Caki2 (cell line): ENCODE measurements around the gene TSPAN4. TPM values are rescaled to one million over a fixed set of nuclear protein-coding genes. Genes with fewer than 3 reads are reported as not detected.

Experiments used
- DNase-seq: peaks from one replicate; pipeline ENCODE4 v3.0.0-alpha.2; 2015; ENCODE audit warnings: low read depth
- in situ Hi-C: cut with HindIII; loops from 2 replicates; pipeline ENCODE4 v1.10.0; 2016; ENCODE audit warnings: low sequenced_read_pairs, low pct_unique_long_range_greater_than_20kb, mixed read lengths
- total RNA-seq: library from RNA; depleted of rRNA; stranded (reverse); fragments of >200 nt; shearing (Covaris generic); gene quantifications from 2 replicates; pipeline ENCODE4 v1.2.3, GENCODE V29; 2014; ENCODE audit warnings: low replicate concordance; rRNA removed

The TSPAN4 gene
- 250 and 324 TPM in 2 replicates for total RNA-seq

DNA sequence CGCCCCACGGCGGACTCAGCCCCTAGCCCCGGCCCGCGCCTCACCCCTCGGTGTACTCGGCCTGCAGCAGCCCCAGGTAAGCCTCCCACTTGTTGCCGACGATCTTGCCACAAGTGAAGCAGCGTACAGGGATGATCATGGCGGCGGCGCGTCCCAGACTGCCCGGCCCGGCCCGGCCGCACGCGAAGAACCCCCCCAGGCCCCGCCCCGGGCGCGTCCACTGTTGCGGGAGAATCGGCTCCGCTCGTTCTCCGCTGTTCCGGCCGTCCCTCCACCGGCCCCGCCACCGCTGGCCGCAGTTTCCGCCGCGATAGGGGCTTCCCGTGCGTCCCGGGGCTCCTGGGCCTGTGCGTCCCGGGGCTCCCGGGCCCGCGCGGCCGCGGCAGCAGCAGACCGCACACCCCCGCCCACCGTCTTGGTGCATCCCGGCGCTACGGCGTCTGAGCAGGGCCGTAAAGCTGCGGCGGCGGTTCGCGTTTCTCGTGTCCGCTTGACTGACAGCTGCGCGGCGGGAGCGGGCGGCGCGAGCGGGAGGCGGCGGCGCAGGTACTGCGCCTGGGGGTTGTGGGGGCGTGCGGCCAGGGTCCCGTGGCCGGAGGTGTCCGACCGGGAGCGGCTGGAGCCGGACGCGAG is at the start of gene TSPAN4, which contains the start of gene POLR2L:
Gene TSPAN4 (plus strand): TSS at position 483 of the 633 bp plus-strand sequence. CDS start 7,453 bp downstream, outside the sequence.
Gene POLR2L (minus strand): TSS at position 160 of the 633 bp plus-strand sequence. CDS start 21 bp downstream, at position 139.
- DNase-seq: peak; percentile 82
- in situ Hi-C loops: no loop called here

- in situ Hi-C loops: no loop called here
- DNase-seq: no peak
These were observed 49.8 kb upstream of the TSPAN4 start for GRCh38 chr11:792873-793272.

GRCh38 chr11:793556-793955 is 49.1 kb upstream of the TSPAN4 start:
- DNase-seq: no peak
- in situ Hi-C loops: no loop called here

- in situ Hi-C loops: no loop called here
- DNase-seq: no peak
These were observed 48.5 kb upstream of the TSPAN4 start for GRCh38 chr11:794013-794765.

- DNase-seq: no peak
- in situ Hi-C loops: no loop called here
These were observed 47.7 kb upstream of the TSPAN4 start for GRCh38 chr11:794766-795633.

DNA sequence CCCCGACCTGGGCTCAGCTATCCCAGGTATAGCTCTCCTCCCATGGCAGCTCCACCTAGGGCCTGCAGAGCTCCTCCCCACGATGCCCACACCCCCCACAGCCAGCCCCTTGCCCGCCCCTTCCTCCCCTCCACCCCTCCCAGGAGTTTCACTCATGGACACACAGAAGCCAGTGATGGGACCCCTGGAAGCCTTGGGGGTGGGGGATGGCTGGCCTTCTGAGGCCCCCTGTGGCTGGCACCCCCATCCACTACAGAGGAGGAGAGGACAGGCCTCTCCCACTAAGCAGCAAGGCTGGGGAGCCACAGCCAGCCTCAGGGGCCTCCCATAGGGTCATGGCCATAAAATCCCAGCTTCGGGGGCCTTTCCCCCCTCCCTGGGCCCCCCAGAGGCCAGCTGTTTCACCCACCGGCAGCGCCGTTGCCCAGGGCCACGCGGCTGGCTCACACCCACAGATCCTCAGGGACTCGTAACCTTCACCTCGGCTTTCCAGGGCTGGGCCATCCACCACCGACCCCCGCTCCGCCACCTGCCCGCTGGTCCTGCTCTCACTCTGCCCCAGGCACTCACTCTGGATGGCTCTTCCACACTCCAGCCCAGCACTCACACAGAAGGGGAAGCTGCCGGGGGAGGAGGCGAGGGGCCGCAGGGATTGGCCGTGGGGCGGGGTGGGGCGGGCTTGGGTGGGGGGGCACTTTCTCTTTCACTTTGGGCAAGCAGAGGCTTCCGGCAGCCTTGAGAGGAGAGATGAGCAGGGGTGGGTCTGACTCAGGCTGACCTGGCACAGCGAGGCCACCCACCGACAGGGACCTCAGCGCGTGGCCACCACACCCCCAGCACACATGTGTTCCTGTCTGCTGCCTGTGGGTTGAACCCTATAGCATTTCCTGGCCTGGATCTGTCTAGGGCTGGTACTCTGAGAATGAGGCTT is 46.8 kb upstream of the TSPAN4 start:
- in situ Hi-C loops: no loop called here
- DNase-seq: peak; percentile 72

DNA sequence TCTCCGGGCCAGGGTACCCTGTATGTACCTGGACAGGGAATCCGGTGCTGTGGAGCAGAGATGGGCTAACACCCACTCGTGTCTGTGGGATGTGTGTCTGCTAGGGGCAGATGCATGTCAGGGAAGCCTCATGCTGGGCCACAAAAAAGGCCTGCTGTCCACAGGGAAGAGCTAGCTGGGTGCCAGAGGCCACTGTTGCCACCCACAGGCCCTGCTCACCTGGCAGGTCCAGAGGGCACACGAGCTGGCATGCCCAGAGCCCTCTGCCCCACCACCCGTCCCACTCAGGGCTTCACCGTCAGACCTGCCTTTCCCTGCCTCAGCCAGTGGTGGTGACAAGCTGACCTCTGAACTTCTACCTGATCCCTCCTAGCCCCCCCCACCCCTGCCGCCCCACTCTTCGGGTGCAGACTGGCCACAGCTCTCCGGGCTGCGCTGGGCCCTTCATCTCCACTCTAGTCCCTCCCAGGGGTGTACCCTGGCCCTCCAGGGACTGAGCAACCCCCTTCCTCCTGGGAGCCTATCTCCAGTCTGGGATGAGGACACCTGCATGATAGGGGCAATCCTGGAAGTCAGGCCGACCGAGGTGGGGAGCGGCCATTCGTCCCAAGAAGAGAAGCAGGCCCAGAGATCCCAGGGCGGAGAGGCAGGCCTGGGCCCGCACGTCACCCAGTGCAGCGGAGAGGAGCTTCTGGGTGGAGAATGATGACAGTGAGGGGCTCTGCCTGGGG is 45.9 kb upstream of the TSPAN4 start:
- in situ Hi-C loops: no loop called here
- DNase-seq: no peak

DNA sequence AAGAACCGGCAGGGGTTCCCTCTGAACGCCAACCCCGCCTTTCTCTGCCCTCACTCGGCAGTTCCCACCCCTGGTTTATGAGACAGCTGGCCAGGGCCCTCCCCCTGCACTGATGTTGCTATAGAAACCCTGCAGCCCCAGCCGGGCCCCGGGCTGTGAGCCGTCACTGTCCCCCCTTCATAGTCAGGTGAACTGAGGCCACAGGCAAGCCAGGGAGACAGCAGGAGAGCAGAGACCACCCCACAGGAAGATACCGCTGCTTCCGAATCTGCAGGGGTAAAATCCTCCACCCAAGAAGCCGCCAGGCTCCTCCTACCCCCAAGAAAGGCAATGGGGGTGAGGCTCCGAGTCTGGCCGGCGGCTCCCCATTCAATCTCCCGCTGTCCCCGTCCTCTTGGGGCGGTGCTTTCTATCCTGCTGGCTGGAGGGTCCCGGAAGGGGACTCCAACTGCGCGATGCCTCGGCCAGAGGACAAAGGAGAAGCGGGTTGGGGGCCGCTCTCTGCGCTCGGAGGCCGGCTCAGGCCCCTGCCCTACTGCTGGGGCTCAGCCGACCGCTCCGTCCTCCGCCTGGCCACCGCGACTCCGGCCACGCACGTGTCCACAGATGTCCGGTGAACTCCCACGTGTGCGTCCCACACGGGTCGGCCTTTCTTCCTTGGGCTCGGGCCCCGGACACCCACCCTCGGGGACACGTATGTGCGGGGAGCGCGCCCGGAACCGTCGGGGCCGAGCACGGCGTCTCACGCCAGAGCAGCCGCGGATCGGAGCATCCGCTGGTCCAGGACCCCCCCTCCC is 45.2 kb upstream of the TSPAN4 start:
- DNase-seq: peak; percentile 81
- in situ Hi-C loops: no loop called here

- DNase-seq: peak; percentile 72
- in situ Hi-C loops: no loop called here
These were observed 44.4 kb upstream of the TSPAN4 start, which contains the start of gene SLC25A22 for GRCh38 chr11:798093-798713. SLC25A22 (minus strand) TSS chr11:798281; CDS start chr11:795006, 3,275 bp downstream.

DNA sequence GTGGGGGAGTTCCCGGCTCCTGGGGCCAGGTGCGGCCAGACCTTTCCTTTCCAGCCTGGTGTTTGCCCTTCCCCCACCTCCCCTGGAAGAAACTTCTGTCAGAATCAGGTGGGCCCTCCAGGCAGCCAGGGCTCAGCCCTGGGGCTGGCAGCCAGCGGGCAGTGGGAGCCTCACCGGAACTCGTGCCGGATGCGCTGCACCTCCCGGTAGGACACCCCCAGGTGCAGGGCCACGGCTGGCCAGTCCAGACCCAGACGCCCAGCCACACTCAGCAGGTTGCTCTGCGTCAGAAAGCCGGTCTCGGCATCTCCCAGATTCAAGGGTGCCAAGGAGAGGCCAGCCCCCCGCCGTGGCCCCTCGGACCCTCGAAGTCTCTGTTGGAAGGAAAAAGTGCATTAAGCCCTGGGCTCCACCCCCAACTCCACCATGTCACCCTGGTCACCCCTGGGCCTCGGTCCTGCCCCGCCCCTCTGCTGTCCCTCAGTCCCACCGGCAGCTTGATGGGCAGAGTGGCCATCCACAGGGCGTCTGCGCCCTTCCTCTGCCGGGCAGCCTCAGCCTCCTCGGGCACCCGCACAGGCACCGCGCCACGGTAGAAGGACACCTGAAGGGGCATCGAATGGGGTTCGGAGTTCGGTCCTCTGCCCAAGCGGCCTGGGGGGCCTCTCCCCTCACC is 42.9 kb upstream of the TSPAN4 start:
- DNase-seq: no peak
- in situ Hi-C loops: no loop called here

GRCh38 chr11:800473-800872 is 42.2 kb upstream of the TSPAN4 start:
- DNase-seq: no peak
- in situ Hi-C loops: no loop called here

DNA sequence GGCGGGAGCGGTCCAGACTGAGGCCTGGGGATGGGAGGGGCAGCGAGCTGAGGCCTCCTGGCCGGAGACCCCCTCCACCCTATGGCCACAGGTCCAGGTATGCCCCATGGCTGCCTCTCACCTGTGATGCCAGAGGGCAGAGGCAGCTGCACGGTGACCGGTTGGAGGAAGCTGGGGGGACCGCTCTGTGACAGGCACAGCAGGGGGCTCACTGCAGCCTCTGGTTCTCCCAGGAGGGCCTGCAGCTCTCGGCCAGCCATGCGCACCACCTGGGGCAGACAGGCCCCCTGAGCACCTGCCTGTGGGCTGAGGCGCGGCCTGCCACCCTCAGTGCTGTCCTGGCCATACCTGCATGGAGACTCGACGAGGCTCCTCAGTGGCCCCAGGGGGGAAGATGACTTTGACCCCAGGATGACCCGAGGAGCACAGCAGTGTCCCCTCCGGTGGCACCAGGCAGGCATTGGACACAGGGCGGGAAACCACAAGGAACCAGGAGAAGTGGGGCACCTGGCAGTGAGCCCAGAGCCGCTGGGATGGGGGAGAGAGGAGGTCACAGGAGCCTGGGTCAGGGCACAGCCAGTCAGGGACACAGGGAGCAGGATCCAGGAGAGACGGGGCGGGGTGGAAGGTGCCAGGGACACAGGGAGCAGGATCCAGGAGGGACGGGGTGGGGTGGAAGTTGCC is 41.4 kb upstream of the TSPAN4 start:
- no peak for DNase-seq
- in situ Hi-C loops: no loop called here

- no peak for DNase-seq
- in situ Hi-C loops: no loop called here
These were observed 40.5 kb upstream of the TSPAN4 start for GRCh38 chr11:802018-802617.

GRCh38 chr11:802693-803466 is 39.8 kb upstream of the TSPAN4 start:
- in situ Hi-C loops: no loop called here
- DNase-seq: no peak
